Natural killer cell (primary cell): ENCODE data around the gene DIAPH2. TPM values are rescaled to one million over a fixed set of nuclear protein-coding genes. Genes with fewer than 3 reads are reported as not detected.

Experiments
- ATAC-seq, 3 donors: fragments of 150-1000 bp in 2 of 3; fragments of 200-7000 bp in 1 of 3; cut with Tn5 transposase; 1 replicate in 1 of 3; 2 replicates in 2 of 3; pipeline ENCODE4 v1.10.0; 2021; ENCODE audit warnings: mild to moderate bottlenecking in 2 of 3, moderate library complexity in 2 of 3
- DNase-seq, 2 donors: peaks; one replicate each; pipeline versions ENCODE4 v3.0.0 to v3.0.0-alpha.2; 2013 to 2021; ENCODE audit warnings: mixed read lengths in 1 of 2
- H3K27ac ChIP-seq: one replicate; pipeline ENCODE4 v1.5.1; 2013; ENCODE audit warnings: mild to moderate bottlenecking, low read length
- H3K27me3 ChIP-seq: one replicate; pipeline ENCODE4 v1.6.1; 2013; ENCODE audit warnings: low read length; ENCODE audit not compliant: control insufficient read depth, insufficient read depth
- H3K36me3 ChIP-seq: one replicate; pipeline ENCODE4 v1.6.1; 2013; ENCODE audit warnings: low read length; ENCODE audit not compliant: control insufficient read depth, insufficient read depth
- H3K4me1 ChIP-seq: one replicate; pipeline ENCODE4 v1.6.1; 2013; ENCODE audit warnings: low read length; ENCODE audit not compliant: control insufficient read depth, insufficient read depth
- H3K4me3 ChIP-seq: one replicate; pipeline ENCODE4 v1.5.1; 2013; ENCODE audit warnings: low read length
- H3K9me3 ChIP-seq: one replicate; pipeline ENCODE4 v1.6.1; 2013; ENCODE audit warnings: low read length; ENCODE audit not compliant: control insufficient read depth, insufficient read depth
- H3K27ac Mint-ChIP-seq, 2 donors: one replicate each; pipeline ENCODE4 v1.8.0; 2022; ENCODE audit warnings: mild to moderate bottlenecking in 2 of 2, mixed read lengths in 2 of 2, moderate library complexity in 1 of 2
- H3K27me3 Mint-ChIP-seq, 2 donors: one replicate each; pipeline ENCODE4 v1.8.0; 2022; ENCODE audit warnings: low read depth in 2 of 2, mixed read lengths in 2 of 2
- H3K36me3 Mint-ChIP-seq: one replicate; pipeline ENCODE4 v1.8.0; 2022; ENCODE audit warnings: mixed read lengths
- H3K4me1 Mint-ChIP-seq, 2 donors: one replicate each; pipeline ENCODE4 v1.8.0; 2022; ENCODE audit warnings: mixed read lengths in 2 of 2
- H3K4me3 Mint-ChIP-seq: one replicate; pipeline ENCODE4 v1.8.0; 2022; ENCODE audit warnings: mild to moderate bottlenecking, moderate library complexity, mixed read lengths
- H3K9me3 Mint-ChIP-seq, 2 donors: one replicate each; pipeline ENCODE4 v1.8.0; 2022; ENCODE audit warnings: mixed read lengths in 2 of 2
- WGBS: methylation state at CpG from one replicate; pipeline ENCODE4 v1.1.7; 2013; ENCODE audit warnings: missing lambda C conversion rate; ENCODE audit not compliant: insufficient coverage; 5-methylcytosine and 5-hydroxymethylcytosine counted together
- intact Hi-C: fragments of 100-400 bp; cut with micrococcal nuclease; formaldehyde crosslinking; loops from one replicate; pipeline ENCODE4 v1.14.2; 2022
- total RNA-seq, 4 donors: library from RNA; stranded (reverse); fragments of 120-200 nt in 1 of 4; gene quantifications; one replicate each; pipeline versions ENCODE4 v1.2.3 to v1.2.4, GENCODE V29; 2013 to 2022
- TF ChIP-seq, protein P1 (sequence below): fragments of 200-600 bp; IDR thresholded peaks from one replicate; pipeline ENCODE4 v1.8.0; 2022; ENCODE audit warnings: antibody characterized with exemption

DIAPH2 gene
- total RNA-seq, 3 donors from 2014 or later (not counting 1 experiment from before 2014, with no cell fraction given): 17.0 to 18.2 (median 17.0) TPM

DNA sequence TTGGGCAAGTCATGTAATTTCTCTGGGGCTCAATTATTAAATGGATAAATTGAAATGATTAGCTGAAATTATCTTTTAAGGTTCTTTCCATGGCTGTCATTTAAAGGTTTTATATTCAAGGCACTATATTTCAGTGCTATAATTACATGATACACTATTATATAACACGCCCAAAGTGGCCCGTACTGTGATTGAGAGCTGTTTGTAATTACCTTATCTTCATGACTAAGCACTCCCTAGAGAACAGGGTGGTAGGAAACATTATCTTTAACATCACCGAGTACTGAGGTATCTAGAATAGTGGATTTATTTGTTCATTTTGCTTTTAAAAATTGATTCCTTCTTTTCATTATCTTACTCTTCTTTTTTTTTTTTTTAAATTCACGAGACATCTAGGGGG is 79.0 kb downstream of the DIAPH2 start:
- ATAC-seq (no peak), DNase-seq (no peak)
- peaks cover 6 to 12% of the 10 kb centered on the region in 2 donors for H3K4me1 Mint-ChIP-seq
- TF ChIP-seq, protein P1, sequence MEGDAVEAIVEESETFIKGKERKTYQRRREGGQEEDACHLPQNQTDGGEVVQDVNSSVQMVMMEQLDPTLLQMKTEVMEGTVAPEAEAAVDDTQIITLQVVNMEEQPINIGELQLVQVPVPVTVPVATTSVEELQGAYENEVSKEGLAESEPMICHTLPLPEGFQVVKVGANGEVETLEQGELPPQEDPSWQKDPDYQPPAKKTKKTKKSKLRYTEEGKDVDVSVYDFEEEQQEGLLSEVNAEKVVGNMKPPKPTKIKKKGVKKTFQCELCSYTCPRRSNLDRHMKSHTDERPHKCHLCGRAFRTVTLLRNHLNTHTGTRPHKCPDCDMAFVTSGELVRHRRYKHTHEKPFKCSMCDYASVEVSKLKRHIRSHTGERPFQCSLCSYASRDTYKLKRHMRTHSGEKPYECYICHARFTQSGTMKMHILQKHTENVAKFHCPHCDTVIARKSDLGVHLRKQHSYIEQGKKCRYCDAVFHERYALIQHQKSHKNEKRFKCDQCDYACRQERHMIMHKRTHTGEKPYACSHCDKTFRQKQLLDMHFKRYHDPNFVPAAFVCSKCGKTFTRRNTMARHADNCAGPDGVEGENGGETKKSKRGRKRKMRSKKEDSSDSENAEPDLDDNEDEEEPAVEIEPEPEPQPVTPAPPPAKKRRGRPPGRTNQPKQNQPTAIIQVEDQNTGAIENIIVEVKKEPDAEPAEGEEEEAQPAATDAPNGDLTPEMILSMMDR: no peak
- H3K27me3 ChIP-seq: no peaks in the 10 kb centered on the region
- no peaks in the 10 kb centered on the region for H3K36me3 ChIP-seq
- no peaks in the 10 kb centered on the region for H3K36me3 Mint-ChIP-seq
- H3K27ac ChIP-seq: no peak overlapping the region
- no peak overlapping the region for H3K4me3 Mint-ChIP-seq
- H3K9me3 Mint-ChIP-seq: no peaks in the 10 kb centered on the region
- no peak overlapping the region for H3K4me3 ChIP-seq
- no peaks in the 10 kb centered on the region for H3K27me3 Mint-ChIP-seq
- H3K27ac Mint-ChIP-seq: no peak overlapping the region
- H3K9me3 ChIP-seq: no peaks in the 10 kb centered on the region
- no peaks in the 10 kb centered on the region for H3K4me1 ChIP-seq
- intact Hi-C loops: no loop called here
- no CpG with 5 or more reads among the region's 4 CpGs for WGBS

DNA sequence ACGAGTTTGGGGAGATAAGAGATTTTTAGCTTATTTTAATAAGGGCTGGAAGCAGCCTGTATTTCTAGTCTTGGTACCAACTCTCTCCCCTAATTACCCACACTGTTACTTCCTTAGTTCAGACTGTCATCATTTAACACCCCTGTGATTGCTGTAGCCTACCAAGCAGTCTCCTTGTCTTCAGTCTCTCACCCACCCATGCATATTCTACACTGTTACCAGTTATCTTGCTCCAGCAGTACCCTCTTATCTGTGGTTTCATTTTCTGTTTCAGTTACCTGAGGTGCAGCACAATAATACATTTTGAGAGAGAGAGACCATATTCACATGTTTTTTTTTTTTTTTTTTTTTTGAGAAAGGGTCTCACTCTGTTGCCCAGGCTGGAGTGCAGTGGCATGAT is 80.2 kb downstream of the DIAPH2 start:
- H3K27me3 ChIP-seq: no peaks in the 10 kb centered on the region
- Mint-ChIP-seq H3K9me3 (no peaks in the 10 kb centered on the region), H3K27me3 (no peaks in the 10 kb centered on the region), H3K36me3 (no peaks in the 10 kb centered on the region), H3K4me1 (peaks cover 6 to 12% of the 10 kb centered on the region in 2 donors), H3K27ac (peak overlapping the region in 1 of 2 donors; percentile 20), H3K4me3 (no peak overlapping the region)
- no peaks in the 10 kb centered on the region for H3K36me3 ChIP-seq
- intact Hi-C loops: loop anchor here (5.0 kb wide), 1 partner anchor 922 kb away; no protein-coding TSS in a partner anchor
- H3K27ac ChIP-seq: no peak overlapping the region
- H3K4me3 ChIP-seq: no peak overlapping the region
- TF ChIP-seq, protein P1: no peak
- no peaks in the 10 kb centered on the region for H3K4me1 ChIP-seq
- WGBS: no CpG with 5 or more reads among the region's 1 CpG
- peak in 1 of 2 donors; percentile 1 for DNase-seq
- no peaks in the 10 kb centered on the region for H3K9me3 ChIP-seq
- peak in 1 of 3 donors; percentile 68 for ATAC-seq

DNA sequence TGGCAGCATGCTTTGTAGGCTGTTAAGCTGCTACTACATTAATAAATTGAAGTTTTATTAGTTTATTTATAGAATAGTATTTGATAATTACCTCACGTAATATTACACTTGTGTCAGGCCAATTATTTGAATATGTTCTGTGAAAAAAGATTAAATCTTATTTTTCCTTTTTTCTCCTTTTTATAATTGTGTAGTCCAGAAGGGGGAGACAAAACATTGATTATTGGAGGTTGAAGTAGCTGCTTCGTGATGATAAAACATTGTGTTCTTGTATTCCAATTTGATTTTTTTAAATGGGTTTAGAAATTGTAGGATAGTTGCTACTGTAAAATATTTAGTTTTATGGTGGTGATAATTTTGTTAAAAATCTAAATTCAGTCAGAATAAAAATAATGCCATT is 85.7 kb downstream of the DIAPH2 start:
- H3K9me3 ChIP-seq: no peaks in the 10 kb centered on the region
- no peak for ATAC-seq
- no peaks in the 10 kb centered on the region for H3K36me3 Mint-ChIP-seq
- H3K27ac ChIP-seq: no peak overlapping the region
- H3K27ac Mint-ChIP-seq: no peak overlapping the region
- no peaks in the 10 kb centered on the region for H3K36me3 ChIP-seq
- no peaks in the 10 kb centered on the region for H3K27me3 ChIP-seq
- H3K4me1 Mint-ChIP-seq: no peaks in the 10 kb centered on the region
- H3K4me3 Mint-ChIP-seq: no peak overlapping the region
- H3K27me3 Mint-ChIP-seq: no peaks in the 10 kb centered on the region
- H3K9me3 Mint-ChIP-seq: no peaks in the 10 kb centered on the region
- H3K4me1 ChIP-seq: no peaks in the 10 kb centered on the region
- WGBS: no CpG with 5 or more reads among the region's 2 CpGs
- intact Hi-C loops: no loop called here
- DNase-seq: peak in 1 of 2 donors; percentile 18
- TF ChIP-seq, protein P1: peak; percentile 27
- H3K4me3 ChIP-seq: no peak overlapping the region

DNA sequence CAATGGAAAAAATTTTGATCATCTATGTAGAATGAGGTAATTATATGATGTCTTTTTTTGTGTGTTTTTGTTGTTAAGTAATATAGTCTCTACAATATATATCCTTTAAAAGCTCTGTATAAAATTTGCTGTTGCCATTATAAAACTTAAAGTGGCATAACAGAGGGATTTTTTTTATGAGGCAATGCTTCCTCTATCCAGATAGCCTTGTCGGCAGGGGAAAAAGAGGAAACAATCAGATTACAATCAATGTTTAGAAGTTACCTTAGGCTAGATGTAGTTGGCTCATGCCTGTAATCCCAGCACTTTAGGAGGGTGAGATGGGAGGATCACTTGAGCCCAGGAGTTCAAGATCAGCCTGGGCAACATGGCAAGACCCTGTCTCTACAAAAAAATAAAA is 86.8 kb downstream of the DIAPH2 start:
- TF ChIP-seq, protein P1: no peak
- H3K36me3 ChIP-seq: no peaks in the 10 kb centered on the region
- Mint-ChIP-seq H3K4me1 (no peaks in the 10 kb centered on the region), H3K4me3 (no peak overlapping the region), H3K27ac (no peak overlapping the region), H3K36me3 (no peaks in the 10 kb centered on the region), H3K9me3 (no peaks in the 10 kb centered on the region), H3K27me3 (no peaks in the 10 kb centered on the region)
- intact Hi-C loops: no loop called here
- no peaks in the 10 kb centered on the region for H3K9me3 ChIP-seq
- ATAC-seq: no peak
- no peaks in the 10 kb centered on the region for H3K4me1 ChIP-seq
- H3K27ac ChIP-seq: no peak overlapping the region
- WGBS: 50% methylated on average over 1 of the region's 1 CpG
- H3K4me3 ChIP-seq: no peak overlapping the region
- DNase-seq: no peak
- H3K27me3 ChIP-seq: no peaks in the 10 kb centered on the region
